Femur (tissue), 1 donor: ENCODE data around the gene TSEN15.

Experiments
- DNase-seq: peaks from one replicate; pipeline ENCODE4 v3.0.0-alpha.2; 2017

TSEN15 gene

GRCh38 chr1:184110272-184111204 lies 59.0 kb downstream of the TSEN15 start:
- DNase-seq: no peak

DNA sequence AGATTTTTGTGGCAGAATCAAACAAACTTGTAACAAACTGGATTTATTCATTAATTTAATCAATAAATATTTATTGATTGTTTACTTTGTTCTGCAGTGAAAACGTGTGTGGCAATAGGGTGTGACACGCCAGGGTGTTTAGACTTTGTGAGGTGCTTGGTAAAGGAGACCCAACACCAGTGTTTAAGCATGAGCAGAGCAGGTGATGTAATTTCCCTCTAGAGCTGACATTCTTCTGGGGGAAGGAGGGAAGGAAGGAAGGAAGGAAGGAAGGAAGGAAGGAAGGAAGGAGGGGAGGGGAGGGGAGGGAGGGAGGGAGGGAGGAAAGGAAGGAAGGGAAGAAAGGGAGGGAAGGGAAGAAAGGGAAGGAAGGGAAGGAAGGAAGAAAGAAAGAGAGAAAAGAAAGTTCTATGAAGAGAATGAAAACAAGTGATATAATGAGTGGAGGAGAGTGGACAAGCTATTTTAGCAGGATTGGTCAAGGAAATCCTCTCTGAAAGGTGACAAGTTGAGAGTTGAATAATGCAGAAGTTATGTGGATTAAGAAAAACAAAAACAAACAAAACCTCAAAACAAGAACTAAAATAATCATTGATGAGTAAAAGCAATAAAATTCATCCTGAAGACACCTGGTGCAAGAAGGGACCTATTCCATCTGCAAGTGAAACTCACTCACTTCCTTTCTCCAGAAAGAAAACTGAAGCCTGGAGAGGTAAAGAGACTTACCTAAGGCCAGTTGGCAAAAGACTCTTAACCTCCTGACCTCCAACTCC lies 60.8 kb downstream of the TSEN15 start:
- DNase-seq: no peak

DNA sequence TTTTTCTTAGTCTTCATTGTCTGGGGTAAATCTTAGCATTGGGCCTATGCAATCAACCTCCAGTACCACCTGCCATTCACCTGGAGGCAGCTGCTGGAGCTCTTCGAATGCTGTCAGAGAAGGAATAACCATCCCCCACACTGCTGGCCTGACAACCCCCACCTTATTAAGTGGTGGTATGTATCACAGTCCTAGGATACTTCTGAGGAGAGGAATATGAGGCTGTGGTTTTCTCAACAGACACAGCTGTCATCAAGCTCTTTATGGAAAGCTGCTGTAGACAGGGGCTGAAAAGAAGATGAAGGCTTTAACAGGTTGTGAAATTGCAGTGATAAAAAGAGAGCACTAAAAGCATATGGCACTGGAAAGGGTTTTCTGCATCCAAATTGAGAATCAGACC lies 61.7 kb downstream of the TSEN15 start:
- no peak for DNase-seq

- DNase-seq: no peak
Measured at GRCh38 chr1:184114818-184115398, 63.4 kb downstream of the TSEN15 start.

DNA sequence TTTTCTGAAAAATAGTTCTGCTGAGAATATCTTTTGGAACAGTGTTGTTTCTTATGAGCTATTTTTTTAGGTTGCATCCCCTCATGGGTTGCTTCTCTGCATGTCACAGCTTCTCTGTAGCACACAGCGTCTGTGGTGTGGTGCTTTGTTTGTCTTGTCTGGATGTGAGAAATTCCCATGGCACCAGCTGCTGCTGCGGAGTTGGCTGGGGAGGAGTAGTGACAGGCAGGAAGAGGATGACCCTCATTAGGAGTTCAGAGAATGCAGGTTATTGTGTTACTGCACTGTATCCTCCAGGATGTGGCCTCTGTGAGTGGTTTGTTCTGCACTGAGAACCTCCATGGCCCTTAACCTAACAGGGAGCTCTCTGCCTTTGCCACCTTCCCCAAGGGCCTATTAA lies 64.8 kb downstream of the TSEN15 start:
- DNase-seq: peak; percentile 31

- DNase-seq: peak; percentile 41
Measured at GRCh38 chr1:184118046-184118445, 66.5 kb downstream of the TSEN15 start.
